Stomach (tissue), 9 donors: Measurements from ENCODE around the gene NSMCE1. TPM values are rescaled to one million over a fixed set of nuclear protein-coding genes. Genes with fewer than 3 reads are reported as not detected.

Experiments
- DNase-seq, 2 donors: peaks; one replicate each; pipeline versions ENCODE4 v3.0.0 to v3.0.0-alpha.2; 2013 to 2019
- H3K27ac ChIP-seq, 5 donors: fragments of 200-600 bp in 4 of 5; sonication (generic) in 4 of 5; one replicate each; pipeline ENCODE4 v1.5.1; 2013 to 2019; ENCODE audit warnings: mild to moderate bottlenecking in 1 of 5, moderate library complexity in 1 of 5
- H3K27me3 ChIP-seq, 3 donors: fragments of 200-600 bp; sonication (generic); one replicate each; pipeline ENCODE4 v1.5.1; 2017 to 2019; ENCODE audit warnings: mixed run types in 1 of 3
- H3K36me3 ChIP-seq, 4 donors: fragments of 200-600 bp; sonication (generic); 1 replicate in 3 of 4; 2 replicates in 1 of 4; pipeline ENCODE4 v1.5.1; 2016 to 2019
- H3K4me1 ChIP-seq, 4 donors: fragments of 200-600 bp; sonication (generic); one replicate each; pipeline ENCODE4 v1.5.1; 2016 to 2019
- H3K4me3 ChIP-seq, 4 donors: fragments of 200-600 bp; sonication (generic) in 3 of 4; one replicate each; pipeline ENCODE4 v1.5.1; 2016 to 2019; ENCODE audit warnings: mild to moderate bottlenecking in 1 of 4
- H3K9me3 ChIP-seq, 4 donors: fragments of 200-600 bp; sonication (generic); one replicate each; pipeline ENCODE4 v1.5.1; 2016 to 2019
- EP300 ChIP-seq: sonication (generic); formaldehyde crosslinking; IDR thresholded peaks from one replicate; pipeline ENCODE4 v1.6.1; 2017; ENCODE audit warnings: antibody characterized with exemption
- POLR2A ChIP-seq, 4 donors: fragments of 450-650 bp; IDR thresholded peaks; one replicate each; pipeline ENCODE4 v1.6.1; 2016; ENCODE audit warnings: antibody characterized with exemption in 4 of 4, control low read depth in 2 of 4, mild to moderate bottlenecking in 1 of 4, moderate library complexity in 1 of 4
- POLR2AphosphoS5 ChIP-seq, 3 donors: sonication (generic); formaldehyde crosslinking; IDR thresholded peaks; one replicate each; pipeline ENCODE4 v1.6.1; 2016; ENCODE audit warnings: antibody characterized with exemption in 3 of 3
- WGBS, 5 donors: extraction: QIAGEN DNeasy Blood & Tissue Kit in 3 of 5; methylation state at CpG; one replicate each; pipeline versions ENCODE4 v1.1.5 to v1.1.7; 2013 to 2018; 5-methylcytosine and 5-hydroxymethylcytosine counted together
- intact Hi-C: fragments of 100-400 bp; cut with DNase I; formaldehyde crosslinking; loops from one replicate; pipeline ENCODE4 v1.15.1; 2023; ENCODE audit warnings: low total_unique reads
- polyA plus RNA-seq, 3 donors: library from polyadenylated mRNA; stranded (reverse); fragments of 200-250 nt; gene quantifications; one replicate each; pipeline ENCODE4 v1.2.3, GENCODE V29; 2013
- total RNA-seq, 5 donors: library from RNA; depleted of rRNA; stranded (reverse); fragments of >200 nt; gene quantifications; one replicate each; pipeline versions ENCODE4 v1.1.0 to v1.2.3, GENCODE V29; 2014 to 2016
- TF ChIP-seq, protein P1 (sequence below), 7 experiments: fragments of 450-650 bp in 4 of 7; fragments of 200-600 bp in 3 of 7; sonication (generic) in 3 of 7; IDR thresholded peaks; one replicate each; pipeline ENCODE4 v1.5.1; 2016 to 2019; ENCODE audit warnings: antibody characterized with exemption in 7 of 7, control low read depth in 2 of 7, mild to moderate bottlenecking in 1 of 7
- donor health status: healthy with polysubstance abuse.
- donor health status: Bipolar disorder and iron deficiency.
- donor health status: healthy.

Gene NSMCE1
- total and polyA plus RNA-seq, 8 donors, result 9.3 to 120 (median 46.2) TPM

DNA sequence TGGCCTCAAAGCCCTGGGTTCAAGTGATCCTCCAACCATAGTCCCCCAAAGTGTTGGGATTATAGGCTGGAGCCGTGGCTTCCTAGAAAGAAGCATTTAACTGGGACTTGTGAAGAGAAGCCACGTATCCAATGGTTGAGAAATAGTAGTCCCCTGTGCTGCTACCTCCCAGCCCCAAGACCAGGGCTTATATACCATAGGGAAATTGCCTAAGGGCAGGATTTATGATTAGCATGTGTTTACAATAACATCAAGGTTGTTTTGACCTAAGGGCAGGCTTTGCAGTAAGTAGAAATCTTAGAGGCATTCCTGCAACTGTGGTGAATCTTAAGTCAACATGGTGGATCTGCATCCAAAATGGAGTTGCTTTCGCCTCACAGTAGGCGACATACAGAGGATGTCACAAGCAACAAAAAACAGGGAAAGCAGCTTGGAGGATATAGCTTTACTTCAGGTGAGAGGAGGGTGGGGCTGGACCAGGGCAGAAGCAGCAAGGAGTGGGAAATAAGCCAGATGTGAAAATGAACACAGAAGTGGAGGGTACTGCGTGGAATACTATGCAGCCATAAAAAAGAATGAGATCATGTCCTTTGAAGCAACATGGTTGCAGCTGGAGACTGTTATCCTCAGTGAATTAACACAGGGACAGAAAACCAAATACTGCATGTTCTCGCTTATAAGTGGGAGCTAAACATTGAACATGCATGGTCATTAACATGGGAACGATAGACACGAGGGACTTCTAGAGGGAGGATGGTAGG is 18.7 kb upstream of the NSMCE1 start:
- intact Hi-C loops, result no loop called here
- WGBS, 5 donors, result 92 to 96% (median 94%) methylated on average over 8 of the region's 8 CpGs

DNA sequence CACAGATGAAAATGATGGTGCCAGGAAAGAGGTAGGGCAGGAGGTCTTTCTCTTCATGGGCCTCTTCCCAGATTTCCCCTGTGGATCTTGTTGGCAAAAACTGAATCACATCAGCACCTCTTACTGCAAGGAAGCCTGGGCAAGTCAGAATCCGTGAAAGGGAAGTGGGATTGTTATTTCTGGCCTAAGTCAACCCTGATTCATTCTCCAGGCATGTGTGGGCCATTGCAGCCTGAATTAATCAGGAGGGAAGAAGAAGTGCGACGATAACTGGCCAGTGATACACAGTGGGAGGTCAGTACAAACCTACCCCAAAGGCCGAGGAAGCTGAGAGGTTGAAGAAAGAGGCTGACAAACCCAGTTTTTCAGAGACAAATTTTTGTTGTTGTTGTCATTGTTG is 17.9 kb upstream of the NSMCE1 start:
- no peak for DNase-seq
- H3K27ac ChIP-seq, result peak overlapping the region in 4 of 5 donors; percentile 10 to 72 (median 34)
- 37 to 66% (median 57%) methylated on average over 4 of the region's 4 CpGs for WGBS, 5 donors
- H3K27me3 ChIP-seq, result no peaks in the 10 kb centered on the region
- no peaks in the 10 kb centered on the region for H3K36me3 ChIP-seq
- H3K9me3 ChIP-seq, result no peaks in the 10 kb centered on the region
- peaks cover 0 to 4% (median 0%) of the 10 kb centered on the region in 4 donors for H3K4me1 ChIP-seq
- peak in 1 of 3 donors; percentile 21 for TF ChIP-seq POLR2AphosphoS5 (IDR thresholded peaks at IDR 0.05)
- TF ChIP-seq, protein P1, sequence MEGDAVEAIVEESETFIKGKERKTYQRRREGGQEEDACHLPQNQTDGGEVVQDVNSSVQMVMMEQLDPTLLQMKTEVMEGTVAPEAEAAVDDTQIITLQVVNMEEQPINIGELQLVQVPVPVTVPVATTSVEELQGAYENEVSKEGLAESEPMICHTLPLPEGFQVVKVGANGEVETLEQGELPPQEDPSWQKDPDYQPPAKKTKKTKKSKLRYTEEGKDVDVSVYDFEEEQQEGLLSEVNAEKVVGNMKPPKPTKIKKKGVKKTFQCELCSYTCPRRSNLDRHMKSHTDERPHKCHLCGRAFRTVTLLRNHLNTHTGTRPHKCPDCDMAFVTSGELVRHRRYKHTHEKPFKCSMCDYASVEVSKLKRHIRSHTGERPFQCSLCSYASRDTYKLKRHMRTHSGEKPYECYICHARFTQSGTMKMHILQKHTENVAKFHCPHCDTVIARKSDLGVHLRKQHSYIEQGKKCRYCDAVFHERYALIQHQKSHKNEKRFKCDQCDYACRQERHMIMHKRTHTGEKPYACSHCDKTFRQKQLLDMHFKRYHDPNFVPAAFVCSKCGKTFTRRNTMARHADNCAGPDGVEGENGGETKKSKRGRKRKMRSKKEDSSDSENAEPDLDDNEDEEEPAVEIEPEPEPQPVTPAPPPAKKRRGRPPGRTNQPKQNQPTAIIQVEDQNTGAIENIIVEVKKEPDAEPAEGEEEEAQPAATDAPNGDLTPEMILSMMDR (IDR thresholded peaks at IDR 0.05), result no peak
- H3K4me3 ChIP-seq, result no peak overlapping the region
- intact Hi-C loops, result no loop called here

More for the DNA sequence above, 18.7 kb upstream of the NSMCE1 start:
- Histone ChIP-seq H3K27ac (peak overlapping the region in 4 of 5 donors; percentile 10 to 72 (median 34)), H3K4me3 (no peak overlapping the region), H3K9me3 (no peaks in the 10 kb centered on the region), H3K4me1 (peaks cover 0 to 4% (median 0%) of the 10 kb centered on the region in 4 donors), H3K27me3 (no peaks in the 10 kb centered on the region), H3K36me3 (no peaks in the 10 kb centered on the region)
- DNase-seq, result no peak
- TF ChIP-seq POLR2AphosphoS5 (IDR thresholded peaks at IDR 0.05) (no peak), POLR2A (IDR thresholded peaks at IDR 0.05) (no peak), EP300 (no peak)
- TF ChIP-seq, protein P1 (IDR thresholded peaks at IDR 0.05), result no peak

DNA sequence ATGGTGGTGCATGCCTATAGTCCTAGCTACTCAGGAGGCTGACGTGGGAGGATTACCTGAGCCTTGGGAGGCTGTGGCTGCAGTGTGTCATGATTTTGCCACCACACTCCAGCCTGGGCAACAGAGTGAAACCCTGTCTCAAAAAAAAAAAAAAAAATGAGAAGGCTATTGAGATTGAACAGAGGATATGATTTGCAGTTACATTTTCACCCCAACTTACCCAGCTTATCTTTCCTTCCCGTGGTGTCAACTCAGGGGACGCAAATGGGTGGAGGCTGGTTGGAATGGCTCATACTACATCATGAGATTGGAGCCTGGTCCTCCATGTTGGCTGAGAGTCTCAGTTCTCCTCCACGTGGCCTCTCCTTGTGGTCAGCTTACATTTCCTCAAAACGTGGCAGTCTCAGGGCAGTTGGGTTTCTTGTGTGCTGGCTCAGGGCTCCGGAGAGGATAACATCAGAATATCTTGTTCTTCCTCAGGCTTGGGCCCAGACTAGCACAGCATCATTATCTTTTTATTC is 17.2 kb upstream of the NSMCE1 start:
- TF ChIP-seq EP300 (no peak), POLR2A (IDR thresholded peaks at IDR 0.05) (no peak), POLR2AphosphoS5 (IDR thresholded peaks at IDR 0.05) (no peak)
- TF ChIP-seq, protein P1 (IDR thresholded peaks at IDR 0.05), result no peak
- WGBS, 5 donors, result 74 to 87% (median 79%) methylated on average over 6 of the region's 6 CpGs
- intact Hi-C loops, result no loop called here

DNA sequence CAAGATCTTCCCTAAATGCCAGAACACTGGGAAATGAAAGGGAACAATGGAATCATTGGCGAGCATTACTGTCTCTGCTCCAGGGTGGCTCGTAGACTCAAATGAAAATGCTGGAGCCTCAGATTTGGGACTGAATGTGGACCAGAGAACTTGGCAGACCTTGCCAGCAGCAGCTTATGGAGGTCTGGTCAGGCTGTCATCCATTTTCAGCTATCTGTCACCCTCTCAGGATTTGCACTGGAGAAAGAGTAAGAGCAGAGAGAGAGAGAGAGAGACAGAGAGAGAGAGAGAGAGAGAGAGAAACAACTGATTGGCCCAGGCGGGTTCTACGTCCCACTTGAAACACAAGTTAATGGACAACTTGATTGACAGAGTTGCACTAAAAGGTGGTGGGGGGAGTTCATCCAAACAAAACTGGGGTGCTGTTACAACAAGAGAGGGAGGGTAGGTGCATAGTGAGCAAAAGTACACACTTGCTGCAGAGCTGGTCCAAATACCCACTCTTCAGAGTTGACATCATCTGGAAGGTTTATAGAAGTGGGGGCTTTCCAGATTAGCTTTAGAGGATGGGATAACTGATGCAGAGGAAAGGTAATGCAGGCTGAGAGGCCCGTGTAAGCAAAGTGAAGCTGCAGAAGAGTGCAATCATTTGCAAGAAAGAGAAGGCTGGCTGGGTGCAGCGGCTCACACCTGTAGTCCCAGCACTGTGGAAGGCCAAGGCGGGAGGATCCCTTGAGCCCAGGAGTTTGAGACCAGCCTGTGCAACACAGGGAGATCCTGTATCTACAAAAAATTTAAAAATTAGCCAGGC is 16.5 kb upstream of the NSMCE1 start:
- Histone ChIP-seq H3K4me3 (no peak overlapping the region), H3K27ac (peak overlapping the region in 1 of 5 donors; percentile 72), H3K36me3 (no peaks in the 10 kb centered on the region), H3K9me3 (no peaks in the 10 kb centered on the region), H3K4me1 (peaks cover 0 to 4% (median 0%) of the 10 kb centered on the region in 4 donors), H3K27me3 (no peaks in the 10 kb centered on the region)
- DNase-seq, result no peak
- TF ChIP-seq EP300 (no peak), POLR2A (IDR thresholded peaks at IDR 0.05) (no peak), POLR2AphosphoS5 (IDR thresholded peaks at IDR 0.05) (no peak)
- TF ChIP-seq, protein P1 (IDR thresholded peaks at IDR 0.05), result no peak
- intact Hi-C loops, result no loop called here
- WGBS, 5 donors, result 74 to 86% (median 78%) methylated on average over 7 of the region's 7 CpGs

More for the DNA sequence above, 17.2 kb upstream of the NSMCE1 start:
- Histone ChIP-seq H3K27me3 (no peaks in the 10 kb centered on the region), H3K9me3 (no peaks in the 10 kb centered on the region), H3K27ac (peak overlapping the region in 2 of 5 donors; percentile 41 to 72), H3K36me3 (no peaks in the 10 kb centered on the region), H3K4me3 (no peak overlapping the region), H3K4me1 (peaks cover 0 to 4% (median 0%) of the 10 kb centered on the region in 4 donors)
- DNase-seq, result no peak
